Mammary epithelial cell (primary cell): ENCODE data around the gene LGALSL.

ENCODE experiments used
- EZH2 ChIP-seq: IDR thresholded peaks from 2 replicates; pipeline ENCODE4 v1.6.1; 2012; ENCODE audit warnings: low read length, inconsistent platforms, borderline replicate concordance
- TF ChIP-seq, protein P1 (sequence below), 2 donors: IDR thresholded peaks in 1 of 2; conservative IDR thresholded peaks in 1 of 2; 2 replicates each; pipeline ENCODE4 v1.5.1; 2011 to 2012; ENCODE audit warnings: inconsistent platforms in 2 of 2, low read length in 2 of 2, mild to moderate bottlenecking in 2 of 2, control low read depth in 1 of 2, low read depth in 1 of 2; ENCODE audit not compliant: insufficient read depth in 1 of 2; ENCODE audit errors: extremely low read depth in 1 of 2

DNA sequence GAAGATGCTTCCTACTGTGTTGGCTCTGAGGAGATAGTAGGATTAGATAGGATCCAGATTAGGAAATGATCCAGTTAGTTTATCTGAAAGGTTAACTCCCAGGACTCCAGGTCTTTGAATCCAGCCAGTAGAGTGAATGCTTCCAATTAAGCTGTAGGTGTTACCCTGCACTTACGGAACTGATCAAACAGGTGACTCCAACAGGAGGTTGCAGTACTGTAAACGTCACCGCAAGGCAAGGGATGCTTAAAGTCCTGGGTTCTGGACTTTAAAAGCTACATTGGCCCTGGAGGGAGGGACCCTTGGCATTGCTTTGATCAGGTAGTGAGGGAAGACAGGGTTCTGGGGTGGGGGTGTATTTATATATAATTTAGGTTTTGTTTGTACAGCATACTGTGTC lies 5.6 kb downstream of the LGALSL start:
- TF ChIP-seq, protein P1, sequence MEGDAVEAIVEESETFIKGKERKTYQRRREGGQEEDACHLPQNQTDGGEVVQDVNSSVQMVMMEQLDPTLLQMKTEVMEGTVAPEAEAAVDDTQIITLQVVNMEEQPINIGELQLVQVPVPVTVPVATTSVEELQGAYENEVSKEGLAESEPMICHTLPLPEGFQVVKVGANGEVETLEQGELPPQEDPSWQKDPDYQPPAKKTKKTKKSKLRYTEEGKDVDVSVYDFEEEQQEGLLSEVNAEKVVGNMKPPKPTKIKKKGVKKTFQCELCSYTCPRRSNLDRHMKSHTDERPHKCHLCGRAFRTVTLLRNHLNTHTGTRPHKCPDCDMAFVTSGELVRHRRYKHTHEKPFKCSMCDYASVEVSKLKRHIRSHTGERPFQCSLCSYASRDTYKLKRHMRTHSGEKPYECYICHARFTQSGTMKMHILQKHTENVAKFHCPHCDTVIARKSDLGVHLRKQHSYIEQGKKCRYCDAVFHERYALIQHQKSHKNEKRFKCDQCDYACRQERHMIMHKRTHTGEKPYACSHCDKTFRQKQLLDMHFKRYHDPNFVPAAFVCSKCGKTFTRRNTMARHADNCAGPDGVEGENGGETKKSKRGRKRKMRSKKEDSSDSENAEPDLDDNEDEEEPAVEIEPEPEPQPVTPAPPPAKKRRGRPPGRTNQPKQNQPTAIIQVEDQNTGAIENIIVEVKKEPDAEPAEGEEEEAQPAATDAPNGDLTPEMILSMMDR (conservative IDR thresholded peaks at IDR 0.05 in 1 of 2, IDR thresholded peaks at IDR 0.05 in 1 of 2; ENCODE audit: extremely low read depth in 1 of 2, insufficient read depth in 1 of 2, low read depth in 1 of 2, low read length in 2 of 2) = no peak
- TF ChIP-seq EZH2 = no peak
